ENCODE measurements around the gene LLPH. TPM values are rescaled to one million over a fixed set of nuclear protein-coding genes. Genes with fewer than 3 reads are reported as not detected.

LLPH gene
- total RNA-seq, 1 experiment from 2014 or later = 44.3 TPM

GRCh38 chr12:66152732-66153131, 22.2 kb upstream of the LLPH start:
- no peak for DNase-seq (ENCODE audit: unreplicated experiment)
- intact Hi-C loops (cut with micrococcal nuclease) = no loop called here
- no peak overlapping the region for H3K4me3 Mint-ChIP-seq (ENCODE audit: unreplicated experiment)
- H3K36me3 Mint-ChIP-seq (ENCODE audit: insufficient read depth, unreplicated experiment) = peaks cover 27% of the 10 kb centered on the region
- no peak overlapping the region for H3K27ac Mint-ChIP-seq (ENCODE audit: low read depth, unreplicated experiment)
- H3K4me1 Mint-ChIP-seq (ENCODE audit: insufficient read depth, unreplicated experiment) = peaks cover 13% of the 10 kb centered on the region
- POLR2A ChIA-PET = interaction anchor here (0.7 to 1.7 kb wide), 3 partner anchors 17 to 23 kb away, joined by 3 to 12 read pairs (median 8); partner anchors contain the start of genes LLPH and TMBIM4
- no peaks in the 10 kb centered on the region for H3K27me3 Mint-ChIP-seq (ENCODE audit: insufficient read depth, unreplicated experiment)
- H3K9me3 Mint-ChIP-seq (ENCODE audit: unreplicated experiment) = no peaks in the 10 kb centered on the region
- CTCF ChIA-PET = interaction anchor here (0.6 kb wide), 1 partner anchor 799 kb away, joined by 3 read pairs; no protein-coding TSS in a partner anchor
- no peak for TF ChIP-seq CTCF (IDR thresholded peaks at IDR 0.05; ENCODE audit: unreplicated experiment)
- BruUV-seq (replicated peaks) = no TSS peak

GRCh38 chr12:66149702-66150398, 19.3 kb upstream of the LLPH start:
- no peak overlapping the region for H3K4me3 Mint-ChIP-seq (ENCODE audit: unreplicated experiment)
- ChIA-PET CTCF (interaction anchor here (0.6 to 1.7 kb wide), 4 partner anchors 9 to 946 kb away, joined by 3 to 10 read pairs (median 3); partner anchors contain the start of gene TMBIM4), POLR2A (interaction anchor here (1.0 to 1.5 kb wide), 2 partner anchors 19 to 20 kb away, joined by 5 to 6 read pairs; partner anchors contain the start of genes LLPH and TMBIM4)
- intact Hi-C loops (cut with micrococcal nuclease) = loop anchor here (5.0 kb wide), 1 partner anchor 542 kb away; no protein-coding TSS in a partner anchor
- TF ChIP-seq CTCF (IDR thresholded peaks at IDR 0.05; ENCODE audit: unreplicated experiment) = no peak
- H3K27me3 Mint-ChIP-seq (ENCODE audit: insufficient read depth, unreplicated experiment) = no peaks in the 10 kb centered on the region
- no peak overlapping the region for H3K27ac Mint-ChIP-seq (ENCODE audit: low read depth, unreplicated experiment)
- peaks cover 46% of the 10 kb centered on the region for H3K36me3 Mint-ChIP-seq (ENCODE audit: insufficient read depth, unreplicated experiment)
- DNase-seq (ENCODE audit: unreplicated experiment) = no peak
- BruUV-seq (replicated peaks) = no TSS peak
- peaks cover 8% of the 10 kb centered on the region for H3K4me1 Mint-ChIP-seq (ENCODE audit: insufficient read depth, unreplicated experiment)
- no peaks in the 10 kb centered on the region for H3K9me3 Mint-ChIP-seq (ENCODE audit: unreplicated experiment)

- ChIA-PET POLR2A (interaction anchor here (0.5 to 1.9 kb wide), 4 partner anchors 14 to 157 kb away, joined by 3 to 19 read pairs (median 10); partner anchors contain the start of genes HELB, LLPH and TMBIM4), CTCF (interaction anchor here (0.5 to 2.4 kb wide), 18 partner anchors 13 to 1182 kb away, joined by 3 to 13 read pairs (median 4); partner anchors contain the start of genes HELB, LLPH and TMBIM4)
- peak; percentile 59 for TF ChIP-seq CTCF (IDR thresholded peaks at IDR 0.05; ENCODE audit: unreplicated experiment)
- peak; percentile 84 for DNase-seq (ENCODE audit: unreplicated experiment)
- Mint-ChIP-seq H3K36me3 (ENCODE audit: insufficient read depth, unreplicated experiment) (peaks cover 65% of the 10 kb centered on the region), H3K9me3 (ENCODE audit: unreplicated experiment) (peaks cover 11% of the 10 kb centered on the region), H3K4me1 (ENCODE audit: insufficient read depth, unreplicated experiment) (peaks cover 8% of the 10 kb centered on the region), H3K27me3 (ENCODE audit: insufficient read depth, unreplicated experiment) (no peaks in the 10 kb centered on the region), H3K4me3 (ENCODE audit: unreplicated experiment) (no peak overlapping the region), H3K27ac (ENCODE audit: low read depth, unreplicated experiment) (peak overlapping the region; percentile 82)
- intact Hi-C loops (cut with micrococcal nuclease) = loop anchor here (2.0 to 5.0 kb wide), 2 partner anchors 264 to 547 kb away; no protein-coding TSS in a partner anchor
- BruUV-seq (replicated peaks) = no TSS peak
These were observed 14.5 kb upstream of the LLPH start for GRCh38 chr12:66144791-66145754.

Measured in MCF 10A (cell line).